SK-N-SH treated with all-trans-retinoic acid at 6 μM for 48 hours (cell line): ENCODE measurements around the gene TBC1D16.
"Not testable (repeated sequence)": the region's sequence is repeated elsewhere in the genome, so short reads cannot be mapped to it uniquely, and the experiment has no call there.

Source experiments
- ATAC-seq: fragments of 200-7000 bp; cut with Tn5 transposase; 3 replicates; pipeline ENCODE4 v1.9.1; 2020; ENCODE audit warnings: mild to moderate bottlenecking, moderate library complexity
- BACH2 ChIP-seq: fragments of 250-450 bp; sonication (Bioruptor Pico); IDR thresholded peaks from 2 replicates; pipeline ENCODE4 v1.9.0; 2021; ENCODE audit warnings: mild to moderate bottlenecking, borderline replicate concordance
- CREB5 ChIP-seq: fragments of 250-450 bp; sonication (Bioruptor Pico); IDR thresholded peaks from 2 replicates; pipeline ENCODE4 v1.5.1; 2020; ENCODE audit warnings: low read depth, mild to moderate bottlenecking, moderate library complexity
- CSDC2 ChIP-seq: fragments of 250-450 bp; sonication (Bioruptor Pico); IDR thresholded peaks from 2 replicates; pipeline ENCODE4 v1.5.0; 2020; ENCODE audit warnings: mild to moderate bottlenecking, moderate library complexity
- CSRNP3 ChIP-seq: fragments of 250-450 bp; sonication (Bioruptor Pico); IDR thresholded peaks from 2 replicates; pipeline ENCODE4 v1.5.1; 2021; ENCODE audit warnings: mild to moderate bottlenecking, moderate library complexity
- ESRRG ChIP-seq: fragments of 250-450 bp; sonication (Bioruptor Pico); IDR thresholded peaks from 2 replicates; pipeline ENCODE4 v1.6.1; 2021; ENCODE audit warnings: mild to moderate bottlenecking
- GLIS3 ChIP-seq: fragments of 250-450 bp; sonication (Bioruptor Pico); IDR thresholded peaks from 2 replicates; pipeline ENCODE4 v1.5.0; 2020; ENCODE audit warnings: mild to moderate bottlenecking, moderate library complexity
- ISL1 ChIP-seq: fragments of 250-450 bp; sonication (Bioruptor Pico); IDR thresholded peaks from 2 replicates; pipeline ENCODE4 v2.1.2; 2022; ENCODE audit warnings: mild to moderate bottlenecking, moderate library complexity
- OSR1 ChIP-seq: fragments of 250-450 bp; sonication (Bioruptor Pico); IDR thresholded peaks from 2 replicates; pipeline ENCODE4 v1.8.0; 2022; ENCODE audit warnings: moderate library complexity, mild to moderate bottlenecking, inconsistent platforms
- PATZ1 ChIP-seq: fragments of 250-450 bp; sonication (Bioruptor Pico); IDR thresholded peaks from 2 replicates; pipeline ENCODE4 v1.8.0; 2020; ENCODE audit warnings: mild to moderate bottlenecking, moderate library complexity, borderline replicate concordance
- RARB ChIP-seq: fragments of 250-450 bp; sonication (Bioruptor Pico); IDR thresholded peaks from 2 replicates; pipeline ENCODE4 v1.8.0; 2021; ENCODE audit warnings: mild to moderate bottlenecking, moderate library complexity
- SNAI2 ChIP-seq: fragments of 250-450 bp; sonication (Bioruptor Pico); IDR thresholded peaks from 2 replicates; pipeline ENCODE4 v1.5.0; 2020; ENCODE audit warnings: mild to moderate bottlenecking, moderate library complexity
- TCF4 ChIP-seq: fragments of 250-450 bp; sonication (Bioruptor Pico); IDR thresholded peaks from 2 replicates; pipeline ENCODE4 v1.8.0; 2021; ENCODE audit warnings: mild to moderate bottlenecking, moderate library complexity, borderline replicate concordance
- TOX ChIP-seq: fragments of 250-450 bp; sonication (Bioruptor Pico); IDR thresholded peaks from 2 replicates; pipeline ENCODE4 v1.8.0; 2021; ENCODE audit warnings: mild to moderate bottlenecking, moderate library complexity, borderline replicate concordance
- TSHZ2 ChIP-seq: fragments of 250-450 bp; sonication (Bioruptor Pico); IDR thresholded peaks from 2 replicates; pipeline ENCODE4 v1.5.0; 2020; ENCODE audit warnings: mild to moderate bottlenecking, moderate library complexity
- ZC3H10 ChIP-seq: fragments of 250-450 bp; sonication (Bioruptor Pico); IDR thresholded peaks from 2 replicates; pipeline ENCODE4 v1.5.1; 2021; ENCODE audit warnings: mild to moderate bottlenecking, moderate library complexity
- ZFP3 ChIP-seq: fragments of 250-450 bp; sonication (Bioruptor Pico); IDR thresholded peaks from 2 replicates; pipeline ENCODE4 v1.5.0; 2020; ENCODE audit warnings: mild to moderate bottlenecking, moderate library complexity
- ZNF565 ChIP-seq: fragments of 450-650 bp; formaldehyde crosslinking; conservative IDR thresholded peaks from 2 replicates; pipeline ENCODE4 v1.5.0; 2020; ENCODE audit warnings: low read depth, mild to moderate bottlenecking, moderate library complexity
- ZNF70 ChIP-seq: fragments of 450-650 bp; formaldehyde crosslinking; IDR thresholded peaks from 2 replicates; pipeline ENCODE4 v1.5.0; 2020; ENCODE audit warnings: mild to moderate bottlenecking, moderate library complexity
- ZNF8 ChIP-seq: fragments of 450-650 bp; formaldehyde crosslinking; IDR thresholded peaks from 2 replicates; pipeline ENCODE4 v1.5.0; 2020; ENCODE audit warnings: mild to moderate bottlenecking, moderate library complexity

TBC1D16 gene

GRCh38 chr17:79968116-79968515 lies 67.6 kb downstream of the TBC1D16 start (continued):
- no peak for TF ChIP-seq OSR1 (CRISPR knock-in tag)

GRCh38 chr17:79966681-79967080 lies 69.0 kb downstream of the TBC1D16 start:
- TF ChIP-seq OSR1 (CRISPR knock-in tag) = no peak
- no peak for TF ChIP-seq TCF4 (CRISPR knock-in tag)
- TF ChIP-seq, all 23 proteins: peak for 0
- ATAC-seq = no peak

- TF ChIP-seq ZNF565 (no peak), PATZ1 (CRISPR knock-in tag) (no peak), CSDC2 (CRISPR knock-in tag) (no peak)
- no peak for ATAC-seq
Measured at GRCh38 chr17:79965806-79966205, 69.9 kb downstream of the TBC1D16 start.

GRCh38 chr17:79962467-79962866 lies 73.2 kb downstream of the TBC1D16 start:
- ATAC-seq = not testable (repeated sequence)

GRCh38 chr17:79961567-79961966 lies 74.1 kb downstream of the TBC1D16 start:
- ATAC-seq = not testable (repeated sequence)

- ATAC-seq = no peak
- TF ChIP-seq BACH2 = no peak
- no peak for TF ChIP-seq PATZ1 (CRISPR knock-in tag)
- TF ChIP-seq CSRNP3 (CRISPR knock-in tag) = no peak
- TF ChIP-seq RARB (CRISPR knock-in tag) = no peak
- no peak for TF ChIP-seq ESRRG (CRISPR knock-in tag)
- no peak for TF ChIP-seq SNAI2
- TF ChIP-seq ZNF70 (CRISPR knock-in tag) = no peak
- no peak for TF ChIP-seq ZC3H10 (CRISPR knock-in tag)
- TF ChIP-seq CSDC2 (CRISPR knock-in tag) = no peak
- no peak for TF ChIP-seq OSR1 (CRISPR knock-in tag)
- TF ChIP-seq ZNF8 (CRISPR knock-in tag) = no peak
- TF ChIP-seq ISL1 (CRISPR knock-in tag) = no peak
- TF ChIP-seq TCF4 (CRISPR knock-in tag) = no peak
- TF ChIP-seq TOX (CRISPR knock-in tag) = no peak
- TF ChIP-seq, all 23 proteins: peak for 0
Measured at GRCh38 chr17:79960788-79961522, 74.7 kb downstream of the TBC1D16 start.

GRCh38 chr17:79959042-79959441 lies 76.6 kb downstream of the TBC1D16 start:
- ATAC-seq = no peak
- TF ChIP-seq PATZ1 (CRISPR knock-in tag) (no peak), ZNF70 (CRISPR knock-in tag) (no peak), CREB5 (no peak), SNAI2 (no peak), ZNF565 (no peak), ZC3H10 (CRISPR knock-in tag) (no peak), TCF4 (CRISPR knock-in tag) (no peak), TSHZ2 (CRISPR knock-in tag) (no peak), GLIS3 (CRISPR knock-in tag) (no peak), ISL1 (CRISPR knock-in tag) (no peak), RARB (CRISPR knock-in tag) (no peak), ZFP3 (CRISPR knock-in tag) (no peak), CSDC2 (CRISPR knock-in tag) (no peak)
